Stimulated activated naive B cell treated with anti-CD40 and anti-IgM and Interleukin-4, amounts not matched to agents 10 μg/mL and 1 μg/mL and 100 μg/mL, for 72 hours (primary cell): ENCODE results near the gene GPATCH8.

Experiments used
- ATAC-seq, 2 donors: fragments of 150-1000 bp; cut with Tn5 transposase; replicated peaks; 2 replicates each; pipeline ENCODE4 v1.10.0; 2021; ENCODE audit warnings: moderate library complexity in 1 of 2
- DNase-seq: peaks from one replicate; pipeline ENCODE4 v3.0.0; 2021
- H3K27ac Mint-ChIP-seq: one replicate; pipeline ENCODE4 v1.8.0; 2022; ENCODE audit warnings: mild to moderate bottlenecking, mixed read lengths
- H3K27me3 Mint-ChIP-seq, 2 donors: one replicate each; pipeline ENCODE4 v1.8.0; 2022; ENCODE audit warnings: mixed read lengths in 2 of 2
- H3K36me3 Mint-ChIP-seq, 2 donors: one replicate each; pipeline ENCODE4 v1.8.0; 2022; ENCODE audit warnings: mixed read lengths in 2 of 2, mild to moderate bottlenecking in 1 of 2
- H3K4me1 Mint-ChIP-seq, 2 donors: one replicate each; pipeline ENCODE4 v1.8.0; 2022; ENCODE audit warnings: mixed read lengths in 2 of 2, mild to moderate bottlenecking in 1 of 2
- H3K4me3 Mint-ChIP-seq, 2 donors: one replicate each; pipeline ENCODE4 v1.8.0; 2022; ENCODE audit warnings: mild to moderate bottlenecking in 2 of 2, mixed read lengths in 2 of 2, moderate library complexity in 1 of 2
- H3K9me3 Mint-ChIP-seq, 2 donors: one replicate each; pipeline ENCODE4 v1.8.0; 2022; ENCODE audit warnings: mixed read lengths in 2 of 2, mild to moderate bottlenecking in 1 of 2

The GPATCH8 gene

DNA sequence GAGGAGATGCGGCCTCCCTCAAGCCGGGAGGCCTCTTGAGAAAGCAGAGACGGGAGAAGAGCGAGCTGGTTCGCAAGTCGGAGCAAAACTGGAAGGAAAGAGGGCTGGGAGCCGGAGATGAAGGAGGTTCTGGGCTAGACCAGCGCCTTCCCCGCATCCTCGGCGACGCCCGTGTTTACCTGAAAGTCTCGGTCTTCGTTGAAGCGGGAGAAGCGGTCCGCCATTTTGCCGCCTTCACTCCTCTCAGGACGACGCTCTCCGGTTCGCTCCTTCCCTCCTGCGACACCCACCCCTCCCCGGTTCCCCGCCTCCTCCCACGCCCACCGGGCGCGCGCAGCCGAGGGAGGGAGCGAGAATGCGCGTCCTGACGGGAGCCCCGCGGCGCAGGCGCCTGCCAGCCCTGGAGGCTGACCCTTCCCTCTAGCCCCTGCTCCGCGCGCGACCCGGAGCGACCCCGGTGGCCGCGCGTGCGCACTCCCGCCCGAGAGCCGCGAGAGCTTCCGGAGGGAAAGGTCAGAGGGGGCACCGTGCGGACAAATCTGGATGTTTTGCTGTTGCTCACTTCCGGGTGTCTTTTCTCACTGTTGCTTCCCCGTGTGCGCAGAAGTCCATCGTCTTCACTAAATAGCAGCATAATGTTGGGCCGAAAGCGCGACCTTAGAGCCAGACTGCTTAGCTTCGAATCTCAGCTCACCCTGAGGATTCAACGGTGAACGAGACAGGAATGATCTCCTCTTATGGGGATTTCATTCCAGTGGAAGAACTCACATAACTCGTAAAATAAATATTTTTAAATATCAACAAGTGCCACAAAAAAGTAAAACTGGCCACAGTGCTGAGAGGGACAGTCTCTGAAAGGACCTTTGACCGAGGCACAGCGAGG is at the start of gene GPATCH8:
TSS of gene GPATCH8 (minus strand) at position 260 of the 883 bp plus-strand sequence. CDS start at position 224, 36 bp downstream.
- H3K27me3 Mint-ChIP-seq = peaks cover 10 to 19% of the 10 kb centered on the region in 2 donors
- peak; percentile 93 to 95 for ATAC-seq
- peak; percentile 98 for DNase-seq
- H3K36me3 Mint-ChIP-seq = peaks cover 2 to 5% of the 10 kb centered on the region in 2 donors
- H3K4me1 Mint-ChIP-seq = peaks cover 8 to 22% of the 10 kb centered on the region in 2 donors
- H3K4me3 Mint-ChIP-seq = peak within 1 kb of the TSS; percentile 95 to 100
- H3K27ac Mint-ChIP-seq = peak within 1 kb of the TSS; percentile 99
- no peaks in the 10 kb centered on the region for H3K9me3 Mint-ChIP-seq

DNA sequence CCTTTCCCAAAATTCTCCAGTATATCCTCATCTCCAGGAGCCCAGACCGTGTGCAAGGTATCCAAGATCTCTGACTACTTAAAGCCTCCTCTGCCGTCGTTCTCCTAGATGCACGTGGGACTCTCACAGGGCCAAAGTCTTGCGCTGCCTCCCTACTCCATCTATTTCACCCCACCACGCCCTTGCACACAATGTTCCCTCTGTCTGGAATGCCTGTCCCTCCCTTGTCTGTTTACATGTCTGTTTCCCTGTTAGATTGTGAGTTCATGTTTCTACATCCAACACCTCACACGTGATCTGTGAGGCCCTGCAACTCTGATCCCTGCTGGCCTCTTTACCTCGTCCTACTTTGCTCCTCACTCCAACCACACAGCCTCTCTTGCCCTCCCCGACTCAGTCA is 49.2 kb upstream of the GPATCH8 start:
- Mint-ChIP-seq H3K4me1 (peaks cover 12 to 18% of the 10 kb centered on the region in 2 donors), H3K4me3 (no peak overlapping the region), H3K36me3 (no peaks in the 10 kb centered on the region), H3K27ac (no peak overlapping the region), H3K9me3 (no peaks in the 10 kb centered on the region), H3K27me3 (peaks cover 33 to 38% of the 10 kb centered on the region in 2 donors)
- ATAC-seq (no peak), DNase-seq (no peak)

DNA sequence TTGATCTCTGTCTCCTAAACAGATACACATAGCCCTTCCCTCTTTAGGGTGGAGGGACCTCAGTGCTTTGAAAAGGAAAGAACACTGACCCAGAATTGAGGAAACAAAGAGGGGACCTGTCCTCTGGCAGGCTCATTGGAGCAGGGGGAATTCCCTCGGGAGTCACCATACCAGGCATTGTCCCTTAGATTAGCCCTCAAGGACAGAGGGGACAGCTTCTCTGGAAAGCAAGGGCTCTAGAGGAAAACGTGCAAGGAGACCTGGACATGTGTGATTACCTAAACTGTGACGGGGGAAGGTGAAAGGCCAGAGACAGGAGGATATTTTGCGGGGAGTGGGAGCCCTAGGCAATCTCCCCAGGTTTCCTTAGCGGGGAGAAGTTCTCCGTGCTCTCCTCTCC is 46.5 kb upstream of the GPATCH8 start:
- peaks cover 5 to 10% of the 10 kb centered on the region in 2 donors for H3K4me1 Mint-ChIP-seq
- ATAC-seq (no peak), DNase-seq (no peak)
- no peak overlapping the region for H3K4me3 Mint-ChIP-seq
- H3K27ac Mint-ChIP-seq = no peak overlapping the region
- H3K9me3 Mint-ChIP-seq = no peaks in the 10 kb centered on the region
- H3K27me3 Mint-ChIP-seq = peaks cover 33 to 45% of the 10 kb centered on the region in 2 donors
- no peaks in the 10 kb centered on the region for H3K36me3 Mint-ChIP-seq

- H3K9me3 Mint-ChIP-seq = no peaks in the 10 kb centered on the region
- DNase-seq (no peak), ATAC-seq (no peak)
- no peak overlapping the region for H3K4me3 Mint-ChIP-seq
- no peaks in the 10 kb centered on the region for H3K36me3 Mint-ChIP-seq
- H3K27ac Mint-ChIP-seq = no peak overlapping the region
- H3K27me3 Mint-ChIP-seq = peaks cover 42 to 54% of the 10 kb centered on the region in 2 donors
- H3K4me1 Mint-ChIP-seq = peaks cover 5 to 10% of the 10 kb centered on the region in 2 donors
Observed at GRCh38 chr17:44548376-44549230, 45.4 kb upstream of the GPATCH8 start.

DNA sequence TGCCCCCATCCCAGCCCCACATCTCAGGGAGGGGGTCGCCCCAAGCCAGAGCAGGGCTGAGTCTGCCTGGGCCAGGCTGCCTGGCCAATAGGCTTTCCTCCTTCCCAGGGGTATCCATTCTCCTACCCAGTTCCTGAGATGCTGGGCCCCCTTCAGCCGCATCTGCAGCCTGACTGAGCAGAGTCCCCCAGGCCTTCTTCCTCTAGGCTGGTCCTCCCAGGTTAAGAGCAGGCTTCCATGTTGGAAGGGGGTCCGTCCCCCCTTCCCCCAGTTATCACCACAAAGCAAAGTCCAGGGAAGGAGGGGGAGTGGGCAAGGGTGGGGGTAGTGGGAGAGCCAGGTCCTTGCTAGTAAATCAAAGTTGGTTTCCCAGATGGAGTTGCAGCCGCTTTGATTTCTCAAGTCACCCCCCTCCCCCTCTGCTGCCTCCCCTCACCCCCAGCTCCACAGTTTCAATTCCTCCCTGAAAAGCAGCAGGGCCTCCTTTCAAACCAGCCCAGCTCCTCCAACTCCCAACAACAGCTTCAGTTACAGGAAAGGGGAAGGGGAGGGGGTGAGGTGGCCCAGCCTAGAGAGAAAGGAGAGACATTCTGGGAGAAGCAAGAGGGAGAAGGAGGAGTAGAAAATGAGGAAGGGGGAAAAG is 44.5 kb upstream of the GPATCH8 start:
- no peak overlapping the region for H3K4me3 Mint-ChIP-seq

GRCh38 chr17:44546671-44547606 is 43.7 kb upstream of the GPATCH8 start:
- H3K9me3 Mint-ChIP-seq = no peaks in the 10 kb centered on the region
- DNase-seq (no peak), ATAC-seq (peak; percentile 62 to 67)
- no peaks in the 10 kb centered on the region for H3K36me3 Mint-ChIP-seq
- peaks cover 5 to 10% of the 10 kb centered on the region in 2 donors for H3K4me1 Mint-ChIP-seq
- H3K4me3 Mint-ChIP-seq = no peak overlapping the region
- H3K27ac Mint-ChIP-seq = no peak overlapping the region
- peaks cover 44 to 61% of the 10 kb centered on the region in 2 donors for H3K27me3 Mint-ChIP-seq

More for the DNA sequence above, 44.5 kb upstream of the GPATCH8 start:
- H3K27ac Mint-ChIP-seq = no peak overlapping the region
- ATAC-seq (no peak), DNase-seq (no peak)
- no peaks in the 10 kb centered on the region for H3K36me3 Mint-ChIP-seq
- peaks cover 44 to 62% of the 10 kb centered on the region in 2 donors for H3K27me3 Mint-ChIP-seq
- peaks cover 5 to 10% of the 10 kb centered on the region in 2 donors for H3K4me1 Mint-ChIP-seq
- H3K9me3 Mint-ChIP-seq = no peaks in the 10 kb centered on the region

DNA sequence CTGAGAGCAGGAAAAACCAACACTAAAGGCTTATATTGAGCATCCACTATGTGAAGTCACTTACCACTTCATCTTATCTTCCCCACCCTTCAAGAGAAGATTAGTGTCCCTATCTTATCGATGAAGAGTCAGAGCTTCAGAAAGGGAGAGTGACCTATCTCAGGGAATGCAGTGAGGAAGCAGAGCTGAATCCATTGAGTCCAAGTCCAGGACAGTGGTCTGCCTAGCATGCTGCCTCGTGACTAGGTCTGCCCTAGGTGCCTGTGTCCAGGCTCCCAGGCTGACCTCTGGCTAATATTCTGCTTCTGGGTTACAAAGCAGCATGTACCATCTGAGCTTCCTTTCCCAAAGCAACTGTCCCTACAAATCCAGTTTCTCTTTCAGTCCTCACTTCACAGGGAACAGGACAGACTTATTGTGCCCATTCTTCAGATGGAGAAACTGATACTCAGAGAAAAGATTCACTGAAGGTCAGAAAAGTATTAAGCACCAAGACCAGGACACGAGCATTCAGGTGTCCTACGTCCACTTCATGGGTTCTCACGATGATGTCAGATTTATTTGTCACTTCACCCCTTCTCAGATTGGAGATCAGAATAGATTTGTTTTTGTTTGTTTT is 40.8 kb upstream of the GPATCH8 start:
- Mint-ChIP-seq H3K9me3 (no peaks in the 10 kb centered on the region), H3K36me3 (no peaks in the 10 kb centered on the region), H3K27me3 (peaks cover 51 to 67% of the 10 kb centered on the region in 2 donors), H3K4me1 (peaks cover 5 to 10% of the 10 kb centered on the region in 2 donors), H3K4me3 (no peak overlapping the region), H3K27ac (no peak overlapping the region)
- DNase-seq (no peak), ATAC-seq (no peak)

DNA sequence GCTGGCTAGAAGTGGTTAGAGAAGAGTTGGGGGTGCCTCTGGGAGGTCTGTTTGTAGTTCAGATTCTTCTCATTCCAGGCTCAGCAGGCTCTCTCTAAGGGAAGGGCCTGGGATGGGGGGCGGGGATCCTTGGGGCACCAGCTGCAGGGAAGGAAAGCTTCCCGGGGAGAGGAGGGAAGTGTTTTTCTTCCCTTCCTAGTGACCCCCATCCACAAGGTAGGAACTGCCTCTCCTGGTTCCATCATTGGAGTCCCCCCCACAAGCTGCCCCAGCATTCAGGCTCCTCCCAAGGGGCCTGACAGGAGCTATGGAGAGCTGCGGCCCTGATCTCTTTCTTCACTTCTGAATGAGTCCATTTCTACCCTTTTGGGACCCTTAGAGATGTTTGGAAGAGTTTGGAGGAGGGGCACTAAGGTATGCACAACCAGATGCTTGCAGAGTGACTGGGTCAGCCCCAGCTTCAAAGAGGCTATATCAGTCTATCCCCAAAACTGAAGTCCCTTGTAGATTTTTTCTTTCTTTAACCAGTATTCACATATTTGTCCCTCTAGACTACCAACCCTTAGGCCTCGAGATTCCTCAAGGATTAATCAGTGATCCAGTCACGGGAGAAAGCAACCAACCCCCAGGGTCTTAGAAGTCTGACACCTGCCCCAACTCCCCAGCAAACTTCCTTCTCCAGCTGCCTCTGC is 40.2 kb upstream of the GPATCH8 start:
- DNase-seq (no peak), ATAC-seq (no peak)
- no peaks in the 10 kb centered on the region for H3K9me3 Mint-ChIP-seq
- H3K4me3 Mint-ChIP-seq = no peak overlapping the region
- H3K27me3 Mint-ChIP-seq = peaks cover 51 to 69% of the 10 kb centered on the region in 2 donors
- H3K36me3 Mint-ChIP-seq = no peaks in the 10 kb centered on the region
- no peak overlapping the region for H3K27ac Mint-ChIP-seq
- H3K4me1 Mint-ChIP-seq = peaks cover 5 to 10% of the 10 kb centered on the region in 2 donors

DNA sequence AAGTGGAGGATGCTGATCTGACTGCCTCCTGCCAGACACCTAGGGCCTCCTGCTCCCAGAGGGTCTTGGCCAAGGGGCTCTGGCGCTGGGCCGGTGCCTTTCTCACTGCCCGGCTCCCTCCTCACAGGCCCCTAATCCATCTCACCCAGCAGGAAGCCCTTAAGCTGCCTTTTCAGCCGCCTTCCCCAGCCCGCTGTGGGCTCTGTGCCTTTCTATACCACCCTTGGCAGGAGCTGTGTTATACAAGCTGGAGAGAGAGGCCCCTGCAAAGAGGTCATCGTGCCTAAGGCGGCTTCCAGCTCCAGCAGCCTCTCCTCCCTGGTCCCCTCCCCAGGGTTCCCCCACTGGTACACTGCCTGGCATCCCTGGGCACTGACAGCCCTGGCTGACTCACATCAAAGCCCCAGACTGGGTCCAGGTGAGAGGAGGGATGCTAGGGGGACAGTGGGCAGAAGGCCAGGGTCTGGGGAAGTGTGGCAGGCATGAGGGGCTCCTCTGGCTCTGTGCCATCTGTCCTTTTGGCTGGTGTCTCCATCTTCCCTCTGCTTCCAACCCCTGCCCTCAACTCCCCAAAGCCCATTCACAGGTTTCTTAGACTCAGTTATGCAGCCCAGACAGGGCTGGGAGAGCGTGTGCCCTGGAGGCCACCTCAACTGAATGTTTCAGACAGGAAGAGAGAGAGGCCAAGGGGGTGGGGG is 38.8 kb upstream of the GPATCH8 start:
- no peak overlapping the region for H3K4me3 Mint-ChIP-seq
- peaks cover 46 to 71% of the 10 kb centered on the region in 2 donors for H3K27me3 Mint-ChIP-seq
- no peaks in the 10 kb centered on the region for H3K36me3 Mint-ChIP-seq

DNA sequence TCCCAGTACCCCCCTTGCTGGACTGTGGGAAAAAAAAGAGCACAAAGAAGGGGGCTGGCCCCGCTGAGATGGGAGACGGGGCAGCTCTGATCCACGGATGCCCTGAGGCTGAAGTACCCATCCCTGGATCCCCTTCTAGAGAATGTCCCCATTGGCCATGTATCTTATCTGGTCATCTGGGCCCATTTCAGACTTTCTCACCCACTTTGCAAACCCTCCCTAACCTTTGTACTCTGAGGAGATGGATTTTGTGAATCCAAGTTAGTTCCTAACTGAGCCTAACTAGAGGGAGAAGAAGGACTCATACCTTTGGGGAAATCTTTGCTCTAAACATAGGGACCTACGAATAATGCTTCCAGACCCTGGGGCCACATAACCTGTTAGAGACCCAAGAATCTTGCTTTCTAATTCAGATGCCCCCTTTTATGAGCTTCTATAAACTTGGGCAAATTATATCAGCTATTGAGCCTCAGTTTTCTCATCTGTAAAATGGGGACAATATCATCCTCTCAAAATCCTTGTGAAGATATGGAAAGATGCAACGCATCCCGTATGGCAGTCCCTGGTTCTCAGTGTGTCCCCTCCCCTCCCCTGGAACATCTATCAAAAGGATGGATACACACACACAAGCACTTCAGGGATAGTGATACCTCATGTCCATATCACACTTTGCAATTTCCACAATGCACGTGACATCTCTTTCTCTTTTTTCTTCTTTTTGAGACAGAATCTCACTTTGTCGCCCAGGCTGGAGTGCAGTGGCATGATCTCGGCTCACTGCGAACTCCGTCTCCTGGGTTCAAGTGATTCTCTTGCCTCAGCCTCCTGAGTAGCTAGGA is 37.3 kb upstream of the GPATCH8 start:
- H3K4me1 Mint-ChIP-seq = peaks cover 6 to 7% of the 10 kb centered on the region in 2 donors
- H3K4me3 Mint-ChIP-seq = no peak overlapping the region
- peaks cover 0 to 4% of the 10 kb centered on the region in 2 donors for H3K9me3 Mint-ChIP-seq
- DNase-seq (no peak), ATAC-seq (no peak)
- H3K27ac Mint-ChIP-seq = no peak overlapping the region
- H3K36me3 Mint-ChIP-seq = no peaks in the 10 kb centered on the region
- H3K27me3 Mint-ChIP-seq = peaks cover 41 to 65% of the 10 kb centered on the region in 2 donors

More for the DNA sequence above, 38.8 kb upstream of the GPATCH8 start:
- H3K4me1 Mint-ChIP-seq = peaks cover 5 to 6% of the 10 kb centered on the region in 2 donors
- DNase-seq (no peak), ATAC-seq (no peak)
- no peak overlapping the region for H3K27ac Mint-ChIP-seq
- peaks cover 0 to 4% of the 10 kb centered on the region in 2 donors for H3K9me3 Mint-ChIP-seq

- peaks cover 0 to 4% of the 10 kb centered on the region in 2 donors for H3K9me3 Mint-ChIP-seq
- H3K36me3 Mint-ChIP-seq = no peaks in the 10 kb centered on the region
- H3K4me1 Mint-ChIP-seq = peaks cover 6 to 7% of the 10 kb centered on the region in 2 donors
- ATAC-seq = no peak
- H3K4me3 Mint-ChIP-seq = no peak overlapping the region
- no peak for DNase-seq
- peaks cover 41 to 60% of the 10 kb centered on the region in 2 donors for H3K27me3 Mint-ChIP-seq
- H3K27ac Mint-ChIP-seq = no peak overlapping the region
Observed at GRCh38 chr17:44539673-44540072, 36.5 kb upstream of the GPATCH8 start.
